Measurements from ENCODE around the gene TASP1.

TASP1 gene

GRCh38 chr20:13353261-13353945 is 285.3 kb downstream of the TASP1 start:
- Histone ChIP-seq H3K27ac (ENCODE audit: low read length) (peak overlapping the region; percentile 42), H3K4me3 (ENCODE audit: low read length in 2 of 2) (no peak overlapping the region), H3K27me3 (ENCODE audit: control insufficient read depth in 1 of 2, insufficient read depth in 2 of 2, low read length in 2 of 2) (no peaks in the 10 kb centered on the region), H3K36me3 (ENCODE audit: control insufficient read depth in 2 of 2, insufficient read depth in 2 of 2, low read length in 2 of 2) (no peaks in the 10 kb centered on the region), H3K9ac (ENCODE audit: low read length in 2 of 2) (no peak overlapping the region), H3K9me3 (ENCODE audit: control insufficient read depth in 2 of 2, low read length in 2 of 2) (peaks cover 0 to 3% of the 10 kb centered on the region in 2 donors), H3K4me1 (ENCODE audit: control insufficient read depth, insufficient read depth, low read length) (no peaks in the 10 kb centered on the region)

GRCh38 chr20:13349235-13349604 is 289.5 kb downstream of the TASP1 start:
- H3K27me3 ChIP-seq (ENCODE audit: control insufficient read depth in 1 of 2, insufficient read depth in 2 of 2, low read length in 2 of 2) = no peaks in the 10 kb centered on the region
- no peaks in the 10 kb centered on the region for H3K36me3 ChIP-seq (ENCODE audit: control insufficient read depth in 2 of 2, insufficient read depth in 2 of 2, low read length in 2 of 2)
- peak overlapping the region; percentile 13 to 50 for H3K4me3 ChIP-seq (ENCODE audit: low read length in 2 of 2)
- peaks cover 0 to 3% of the 10 kb centered on the region in 2 donors for H3K9me3 ChIP-seq (ENCODE audit: control insufficient read depth in 2 of 2, low read length in 2 of 2)
- peaks cover 20% of the 10 kb centered on the region for H3K4me1 ChIP-seq (ENCODE audit: control insufficient read depth, insufficient read depth, low read length)
- H3K9ac ChIP-seq (ENCODE audit: low read length in 2 of 2) = no peak overlapping the region
- peak overlapping the region; percentile 46 for H3K27ac ChIP-seq (ENCODE audit: low read length)

- H3K27me3 ChIP-seq (ENCODE audit: control insufficient read depth in 1 of 2, insufficient read depth in 2 of 2, low read length in 2 of 2) = no peaks in the 10 kb centered on the region
- no peaks in the 10 kb centered on the region for H3K36me3 ChIP-seq (ENCODE audit: control insufficient read depth in 2 of 2, insufficient read depth in 2 of 2, low read length in 2 of 2)
- peaks cover 0 to 3% of the 10 kb centered on the region in 2 donors for H3K9me3 ChIP-seq (ENCODE audit: control insufficient read depth in 2 of 2, low read length in 2 of 2)
- peaks cover 20% of the 10 kb centered on the region for H3K4me1 ChIP-seq (ENCODE audit: control insufficient read depth, insufficient read depth, low read length)
- no peak overlapping the region for H3K9ac ChIP-seq (ENCODE audit: low read length in 2 of 2)
- H3K4me3 ChIP-seq (ENCODE audit: low read length in 2 of 2) = peak overlapping the region; percentile 13 to 50
- H3K27ac ChIP-seq (ENCODE audit: low read length) = peak overlapping the region; percentile 46
These were observed 290.2 kb downstream of the TASP1 start for GRCh38 chr20:13348311-13349234.

GRCh38 chr20:13344671-13345070 is 294.1 kb downstream of the TASP1 start:
- Histone ChIP-seq H3K36me3 (ENCODE audit: control insufficient read depth in 2 of 2, insufficient read depth in 2 of 2, low read length in 2 of 2) (no peaks in the 10 kb centered on the region), H3K9me3 (ENCODE audit: control insufficient read depth in 2 of 2, low read length in 2 of 2) (no peaks in the 10 kb centered on the region), H3K27me3 (ENCODE audit: control insufficient read depth in 1 of 2, insufficient read depth in 2 of 2, low read length in 2 of 2) (no peaks in the 10 kb centered on the region), H3K27ac (ENCODE audit: low read length) (no peak overlapping the region), H3K4me3 (ENCODE audit: low read length in 2 of 2) (peak overlapping the region in 1 of 2 donors; percentile 0), H3K4me1 (ENCODE audit: control insufficient read depth, insufficient read depth, low read length) (peaks cover 27% of the 10 kb centered on the region), H3K9ac (ENCODE audit: low read length in 2 of 2) (no peak overlapping the region)

- peaks cover 27% of the 10 kb centered on the region for H3K4me1 ChIP-seq (ENCODE audit: control insufficient read depth, insufficient read depth, low read length)
- H3K36me3 ChIP-seq (ENCODE audit: control insufficient read depth in 2 of 2, insufficient read depth in 2 of 2, low read length in 2 of 2) = no peaks in the 10 kb centered on the region
- H3K4me3 ChIP-seq (ENCODE audit: low read length in 2 of 2) = no peak overlapping the region
- no peaks in the 10 kb centered on the region for H3K27me3 ChIP-seq (ENCODE audit: control insufficient read depth in 1 of 2, insufficient read depth in 2 of 2, low read length in 2 of 2)
- no peak overlapping the region for H3K9ac ChIP-seq (ENCODE audit: low read length in 2 of 2)
- H3K27ac ChIP-seq (ENCODE audit: low read length) = no peak overlapping the region
- H3K9me3 ChIP-seq (ENCODE audit: control insufficient read depth in 2 of 2, low read length in 2 of 2) = no peaks in the 10 kb centered on the region
These were observed 296.1 kb downstream of the TASP1 start for GRCh38 chr20:13342469-13343242.

GRCh38 chr20:13341737-13342393 is 296.9 kb downstream of the TASP1 start:
- no peak overlapping the region for H3K27ac ChIP-seq (ENCODE audit: low read length)
- no peaks in the 10 kb centered on the region for H3K27me3 ChIP-seq (ENCODE audit: control insufficient read depth in 1 of 2, insufficient read depth in 2 of 2, low read length in 2 of 2)
- H3K4me1 ChIP-seq (ENCODE audit: control insufficient read depth, insufficient read depth, low read length) = peaks cover 20% of the 10 kb centered on the region
- H3K9me3 ChIP-seq (ENCODE audit: control insufficient read depth in 2 of 2, low read length in 2 of 2) = no peaks in the 10 kb centered on the region
- H3K36me3 ChIP-seq (ENCODE audit: control insufficient read depth in 2 of 2, insufficient read depth in 2 of 2, low read length in 2 of 2) = no peaks in the 10 kb centered on the region
- no peak overlapping the region for H3K9ac ChIP-seq (ENCODE audit: low read length in 2 of 2)
- H3K4me3 ChIP-seq (ENCODE audit: low read length in 2 of 2) = no peak overlapping the region

- Histone ChIP-seq H3K4me3 (ENCODE audit: low read length in 2 of 2) (peak overlapping the region in 1 of 2 donors; percentile 15), H3K9me3 (ENCODE audit: control insufficient read depth in 2 of 2, low read length in 2 of 2) (no peaks in the 10 kb centered on the region), H3K4me1 (ENCODE audit: control insufficient read depth, insufficient read depth, low read length) (peaks cover 15% of the 10 kb centered on the region), H3K9ac (ENCODE audit: low read length in 2 of 2) (no peak overlapping the region), H3K36me3 (ENCODE audit: control insufficient read depth in 2 of 2, insufficient read depth in 2 of 2, low read length in 2 of 2) (no peaks in the 10 kb centered on the region), H3K27ac (ENCODE audit: low read length) (no peak overlapping the region), H3K27me3 (ENCODE audit: control insufficient read depth in 1 of 2, insufficient read depth in 2 of 2, low read length in 2 of 2) (no peaks in the 10 kb centered on the region)
These were observed 298.6 kb downstream of the TASP1 start for GRCh38 chr20:13340088-13340487.

Measured in stomach smooth muscle (tissue), 2 donors.